Measurements from ENCODE around the gene MECR. TPM values are rescaled to one million over a fixed set of nuclear protein-coding genes. Genes with fewer than 3 reads are reported as not detected.

Gene MECR
- total and polyA plus RNA-seq, 8 donors: 8.9 to 47.8 (median 17.8) TPM

DNA sequence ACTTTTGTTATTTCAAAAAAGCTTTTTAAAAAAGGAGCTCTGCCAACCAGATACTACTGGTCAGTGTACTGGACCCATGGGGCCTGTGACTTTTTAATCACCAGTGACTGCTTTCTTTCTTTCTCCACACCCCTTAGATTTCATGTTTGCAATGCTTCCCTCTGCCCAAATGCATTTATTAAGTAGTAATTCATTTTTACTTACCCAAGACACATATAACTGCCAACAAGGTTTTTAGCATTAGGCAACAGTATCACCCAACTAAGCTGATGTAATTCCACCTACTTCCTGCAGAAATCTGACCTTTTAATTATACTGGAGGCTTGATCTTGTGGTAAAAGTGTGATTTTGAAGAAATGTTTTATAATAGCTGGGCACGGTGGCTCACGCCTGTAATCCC lies 12.5 kb downstream of the MECR start:
- no peak overlapping the region for H3K4me3 ChIP-seq
- no peaks in the 10 kb centered on the region for H3K9me3 ChIP-seq
- no peak for DNase-seq
- 59 to 93% (median 84%) methylated on average over 2 of the region's 2 CpGs for WGBS, 5 donors
- no peaks in the 10 kb centered on the region for H3K27me3 ChIP-seq
- intact Hi-C loops (cut with DNase I; ENCODE audit: low total_unique reads): no loop called here
- TF ChIP-seq CTCF (IDR thresholded peaks at IDR 0.05) (no peak), POLR2AphosphoS5 (IDR thresholded peaks at IDR 0.05) (no peak), POLR2A (IDR thresholded peaks at IDR 0.05) (no peak), EP300 (IDR thresholded peaks at IDR 0.05) (no peak)
- H3K36me3 ChIP-seq: peaks cover 17 to 73% (median 69%) of the 10 kb centered on the region in 4 donors
- no peaks in the 10 kb centered on the region for H3K4me1 ChIP-seq
- H3K27ac ChIP-seq: no peak overlapping the region

- H3K36me3 ChIP-seq: peaks cover 20 to 73% (median 70%) of the 10 kb centered on the region in 4 donors
- intact Hi-C loops (cut with DNase I; ENCODE audit: low total_unique reads): no loop called here
- 92 to 100% (median 98%) methylated on average over 2 of the region's 2 CpGs for WGBS, 5 donors
These were observed 13.1 kb downstream of the MECR start for GRCh38 chr1:29217633-29218032.

GRCh38 chr1:29213055-29213454 lies 17.7 kb downstream of the MECR start:
- peaks cover 0 to 9% (median 2%) of the 10 kb centered on the region in 4 donors for H3K4me1 ChIP-seq
- no peak for TF ChIP-seq POLR2A (IDR thresholded peaks at IDR 0.05)
- no peak for TF ChIP-seq EP300 (IDR thresholded peaks at IDR 0.05)
- TF ChIP-seq POLR2AphosphoS5 (IDR thresholded peaks at IDR 0.05): no peak
- TF ChIP-seq CTCF (IDR thresholded peaks at IDR 0.05): no peak
- H3K4me3 ChIP-seq: no peak overlapping the region
- no peak for DNase-seq
- no peaks in the 10 kb centered on the region for H3K27me3 ChIP-seq
- H3K9me3 ChIP-seq: no peaks in the 10 kb centered on the region
- no peak overlapping the region for H3K27ac ChIP-seq
- intact Hi-C loops (cut with DNase I; ENCODE audit: low total_unique reads): no loop called here
- WGBS, 5 donors: 84 to 93% (median 91%) methylated on average over 5 of the region's 5 CpGs
- peaks cover 31 to 78% (median 73%) of the 10 kb centered on the region in 4 donors for H3K36me3 ChIP-seq

More at GRCh38 chr1:29217633-29218032, 13.1 kb downstream of the MECR start:
- Histone ChIP-seq H3K9me3 (no peaks in the 10 kb centered on the region), H3K27ac (no peak overlapping the region), H3K4me3 (no peak overlapping the region), H3K27me3 (no peaks in the 10 kb centered on the region), H3K4me1 (no peaks in the 10 kb centered on the region)
- no peak for TF ChIP-seq CTCF (IDR thresholded peaks at IDR 0.05)
- TF ChIP-seq EP300 (IDR thresholded peaks at IDR 0.05): no peak
- TF ChIP-seq POLR2AphosphoS5 (IDR thresholded peaks at IDR 0.05): no peak
- TF ChIP-seq POLR2A (IDR thresholded peaks at IDR 0.05): no peak
- DNase-seq: no peak

GRCh38 chr1:29211086-29212030 lies 19.4 kb downstream of the MECR start:
- intact Hi-C loops (cut with DNase I; ENCODE audit: low total_unique reads): no loop called here
- Histone ChIP-seq H3K36me3 (peaks cover 31 to 83% (median 71%) of the 10 kb centered on the region in 4 donors), H3K4me3 (no peak overlapping the region), H3K9me3 (no peaks in the 10 kb centered on the region), H3K27ac (no peak overlapping the region), H3K27me3 (no peaks in the 10 kb centered on the region), H3K4me1 (peaks cover 0 to 13% (median 3%) of the 10 kb centered on the region in 4 donors)
- WGBS, 5 donors: 83 to 90% (median 89%) methylated on average over 12 of the region's 12 CpGs
- no peak for DNase-seq
- no peak for TF ChIP-seq POLR2AphosphoS5 (IDR thresholded peaks at IDR 0.05)
- no peak for TF ChIP-seq EP300 (IDR thresholded peaks at IDR 0.05)
- no peak for TF ChIP-seq POLR2A (IDR thresholded peaks at IDR 0.05)
- no peak for TF ChIP-seq CTCF (IDR thresholded peaks at IDR 0.05)
